SIG-M5 treated with dmso at 0.1 percent for 504 hours (cell line): ENCODE results near the gene RAD54L.

Experiments
- DNase-seq: peaks from one replicate; lab custom pipeline; 2025; ENCODE audit not compliant: unreplicated experiment; lab: John Stamatoyannopoulos, UW

The RAD54L gene

DNA sequence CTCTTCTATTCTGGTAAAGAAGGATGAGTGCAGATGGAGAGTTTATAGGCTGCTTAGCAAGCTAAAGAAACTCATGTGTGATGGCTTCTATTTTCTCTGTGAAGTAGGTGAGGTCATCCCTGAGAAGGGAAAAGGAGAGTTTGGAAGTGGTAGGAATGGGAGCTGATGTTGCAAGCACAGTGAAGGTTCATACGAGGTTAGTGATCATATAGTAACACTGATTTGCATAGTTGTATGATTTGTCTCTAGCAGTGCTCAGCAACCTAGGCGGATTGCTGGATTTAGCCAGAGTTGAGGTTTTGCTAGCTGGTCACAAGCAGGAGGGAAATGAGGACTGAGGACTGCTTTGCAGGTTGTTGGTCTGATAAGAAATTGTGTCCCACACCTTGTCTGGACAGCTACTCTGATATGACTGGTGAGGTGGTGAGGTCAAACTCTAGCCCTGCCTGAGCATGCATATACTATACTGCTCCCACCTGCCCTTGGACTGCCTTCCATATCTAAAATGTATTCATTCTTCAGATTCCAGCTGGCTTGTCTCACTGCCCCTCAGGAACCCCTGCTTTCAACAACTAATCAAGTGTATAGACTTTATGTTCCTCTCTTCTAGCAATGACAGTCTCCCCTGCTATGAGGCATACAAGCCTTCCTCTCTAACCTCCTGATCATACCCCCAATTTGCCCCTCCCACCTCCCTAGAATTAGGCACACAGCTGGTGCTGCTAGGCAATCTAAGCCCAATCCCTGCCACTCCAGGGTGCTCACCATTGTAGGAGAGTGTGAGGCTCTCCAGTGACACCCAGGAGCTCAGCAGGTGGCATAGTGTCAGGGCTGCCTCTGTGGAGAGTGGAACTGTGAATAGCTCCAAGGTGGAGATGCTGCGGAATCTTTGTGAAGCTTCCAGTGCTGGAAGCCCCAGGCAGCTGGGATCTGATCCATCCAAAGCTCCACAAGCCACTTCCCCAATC, 37.3 kb downstream of the RAD54L start:
- DNase-seq, result no peak

DNA sequence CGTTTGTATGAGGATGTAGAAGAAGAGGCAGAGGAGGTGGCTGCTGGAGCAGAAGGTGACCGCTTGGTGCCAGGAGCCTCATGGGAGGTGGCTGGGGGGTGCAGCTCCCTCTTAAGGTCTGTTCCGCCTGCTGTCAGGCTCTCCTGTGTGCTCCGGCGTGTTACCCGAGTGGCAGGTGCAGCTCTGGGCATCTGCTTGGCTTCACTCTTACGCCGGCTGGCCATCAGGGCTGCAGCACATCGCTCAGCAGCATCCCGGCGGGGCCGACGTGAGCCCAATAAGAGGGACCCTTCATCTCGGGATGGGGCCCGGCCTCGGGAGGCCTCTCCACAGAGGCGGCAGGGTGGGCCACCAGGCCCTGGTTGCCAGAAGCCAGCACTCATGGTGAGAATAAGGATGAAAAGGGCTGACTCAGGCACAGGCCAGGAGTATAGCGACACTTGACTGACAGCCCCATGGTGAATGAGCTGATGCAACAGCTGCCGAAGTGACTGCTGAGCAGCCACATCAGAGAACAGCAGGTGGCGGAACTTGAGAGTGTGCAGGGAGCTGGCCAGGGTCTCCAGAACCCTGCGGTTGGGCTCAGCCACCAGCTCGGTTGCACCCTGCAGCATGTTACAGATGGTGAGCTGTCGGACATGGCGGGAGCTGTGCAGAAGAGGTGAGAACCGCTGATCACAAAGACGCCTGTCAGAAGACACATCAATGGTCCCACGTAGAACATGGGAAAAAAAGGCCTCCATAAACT, 38.3 kb downstream of the RAD54L start:
- no peak for DNase-seq

GRCh38 chr1:46288485-46289133, 41.0 kb downstream of the RAD54L start:
- no peak for DNase-seq

- no peak for DNase-seq
Measured at GRCh38 chr1:46289134-46289494, 41.6 kb downstream of the RAD54L start.

- no peak for DNase-seq
Measured at GRCh38 chr1:46289976-46290375, 42.4 kb downstream of the RAD54L start.

- no peak for DNase-seq
Measured at GRCh38 chr1:46295306-46295705, 47.7 kb downstream of the RAD54L start.

GRCh38 chr1:46298387-46298786, 50.8 kb downstream of the RAD54L start:
- DNase-seq, result no peak

- no peak for DNase-seq
Measured at GRCh38 chr1:46300673-46301405, 53.3 kb downstream of the RAD54L start.

- DNase-seq, result no peak
Measured at GRCh38 chr1:46301406-46301807, 53.8 kb downstream of the RAD54L start.

DNA sequence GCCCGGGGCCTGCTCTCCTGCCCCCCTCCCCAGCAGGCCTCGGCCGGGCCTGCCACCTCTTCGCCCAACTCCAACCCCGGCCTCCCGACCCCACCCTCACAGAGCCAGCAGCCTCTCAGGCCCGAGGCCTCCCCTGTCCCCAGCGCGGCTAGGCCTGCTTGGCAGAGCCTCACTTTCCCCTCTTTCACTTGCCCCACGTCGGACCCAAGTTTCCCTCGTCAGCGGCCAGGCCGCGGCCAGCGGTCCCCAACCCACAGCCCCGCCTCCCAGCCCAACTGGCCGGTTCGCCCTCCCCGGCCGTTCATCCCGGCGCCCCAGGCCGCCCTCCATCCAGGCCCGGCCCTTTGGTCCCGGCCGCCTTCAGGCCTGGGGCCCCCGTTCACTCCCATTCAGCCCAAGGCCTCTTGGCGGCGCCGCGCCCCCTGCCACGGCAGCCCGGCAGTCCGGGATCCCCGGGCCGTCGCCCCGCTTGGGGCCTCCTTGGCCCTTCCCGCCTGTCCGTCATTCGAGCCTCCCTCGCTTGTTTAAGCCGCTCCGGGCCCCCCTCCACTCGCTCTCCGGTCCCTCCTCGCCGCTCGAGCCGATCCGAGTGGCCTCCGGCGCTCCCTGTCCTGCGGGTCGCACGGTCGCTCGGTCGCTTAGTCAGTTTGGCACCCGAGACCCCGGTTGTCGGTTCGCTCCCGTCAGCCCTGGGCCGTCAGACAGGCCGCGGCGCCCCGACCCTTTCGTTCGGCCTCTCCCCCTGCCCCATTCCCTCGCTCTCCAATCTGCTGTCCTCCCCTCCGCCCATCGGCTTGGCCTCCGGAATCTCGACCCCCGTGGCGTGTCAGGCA, 54.5 kb downstream of the RAD54L start:
- DNase-seq, result peak; percentile 30

- DNase-seq, result no peak
Measured at GRCh38 chr1:46302641-46303037, 55.1 kb downstream of the RAD54L start.

DNA sequence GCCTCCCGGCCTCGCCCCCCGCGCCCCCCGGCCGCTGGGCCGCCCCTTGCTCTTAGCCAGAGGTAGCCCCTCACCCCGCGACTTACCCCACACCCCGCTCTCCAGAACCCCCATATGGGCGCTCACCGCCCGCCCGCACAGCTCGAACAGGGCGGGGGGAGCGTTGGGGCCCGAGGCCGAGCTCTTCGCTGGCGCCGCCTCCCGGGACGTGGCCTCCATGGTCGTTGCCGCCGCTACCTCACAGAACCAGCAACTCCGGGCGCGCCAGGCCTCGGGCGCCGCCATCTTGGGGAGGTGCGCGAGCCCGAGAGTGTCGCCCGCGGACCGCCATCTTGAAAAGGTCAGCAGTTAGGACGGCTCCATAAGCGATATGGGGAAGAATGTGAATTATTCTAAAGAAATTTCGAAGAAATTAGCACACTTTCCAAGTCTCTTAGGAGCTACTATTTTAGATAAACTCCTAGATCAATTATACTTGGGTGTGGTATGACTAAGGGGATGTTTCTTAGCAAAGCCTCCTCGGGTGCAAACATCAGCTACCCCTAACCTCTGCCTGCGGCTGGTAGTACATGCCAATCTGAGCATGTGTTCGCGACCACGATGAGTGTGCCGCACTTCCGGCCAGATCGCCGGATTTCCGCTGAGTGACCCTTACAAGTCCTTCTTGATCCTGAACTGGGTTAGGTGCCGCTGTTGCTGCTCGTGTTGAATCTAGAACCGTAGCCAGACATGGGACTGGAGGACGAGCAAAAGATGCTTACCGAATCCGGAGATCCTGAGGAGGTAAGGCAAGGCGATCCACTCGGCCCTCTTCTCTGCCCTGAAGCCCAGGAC, 55.7 kb downstream of the RAD54L start, which contains the start of the genes LRRC41 and UQCRH:
LRRC41 (minus strand) TSS at position 579 of the 834 bp plus-strand sequence; CDS start at position 285, 294 bp downstream.
UQCRH (plus strand) TSS at position 661 of the 834 bp plus-strand sequence; CDS start at position 730, 69 bp downstream.
- DNase-seq, result peak; percentile 92

DNA sequence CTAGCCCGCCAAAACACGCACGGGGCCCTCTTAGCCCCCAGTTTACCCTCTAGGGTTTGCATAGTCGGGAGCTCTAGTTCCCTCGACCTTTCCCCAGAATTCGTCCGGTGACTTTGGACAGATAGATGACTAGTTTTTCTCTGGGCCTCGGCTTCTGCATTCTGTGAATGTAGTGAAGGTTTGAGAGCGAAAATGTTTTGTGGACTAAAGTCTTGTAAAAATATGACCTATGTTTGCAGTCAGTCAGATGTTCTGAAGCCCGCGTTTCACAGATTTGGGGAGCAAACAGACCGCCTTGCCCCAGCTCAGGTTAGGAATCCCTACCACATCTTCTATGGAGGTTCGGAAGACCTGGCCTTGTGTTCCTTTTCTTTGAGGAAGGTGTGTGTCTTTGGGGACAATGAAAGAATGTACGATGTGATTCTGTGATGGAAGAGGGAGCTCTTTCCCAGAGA, 56.3 kb downstream of the RAD54L start:
- no peak for DNase-seq

DNA sequence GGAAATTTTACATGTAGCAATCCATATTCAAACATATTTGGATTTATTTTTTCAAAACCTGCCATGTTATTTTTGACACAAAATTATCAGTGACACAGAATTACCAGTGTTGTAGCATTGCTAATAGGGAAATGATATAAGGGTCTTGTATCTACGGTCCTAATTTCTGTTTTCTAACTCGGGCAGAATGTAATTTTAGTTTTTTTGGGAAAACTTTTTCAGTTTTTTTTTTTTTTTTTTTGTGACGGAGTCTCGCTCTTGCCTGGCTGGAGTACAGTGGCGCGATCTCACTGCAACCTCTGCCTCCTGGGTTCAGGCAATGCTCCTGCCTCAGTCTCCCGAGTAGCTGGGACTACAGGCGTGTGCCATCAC, 58.6 kb downstream of the RAD54L start:
- no peak for DNase-seq

DNA sequence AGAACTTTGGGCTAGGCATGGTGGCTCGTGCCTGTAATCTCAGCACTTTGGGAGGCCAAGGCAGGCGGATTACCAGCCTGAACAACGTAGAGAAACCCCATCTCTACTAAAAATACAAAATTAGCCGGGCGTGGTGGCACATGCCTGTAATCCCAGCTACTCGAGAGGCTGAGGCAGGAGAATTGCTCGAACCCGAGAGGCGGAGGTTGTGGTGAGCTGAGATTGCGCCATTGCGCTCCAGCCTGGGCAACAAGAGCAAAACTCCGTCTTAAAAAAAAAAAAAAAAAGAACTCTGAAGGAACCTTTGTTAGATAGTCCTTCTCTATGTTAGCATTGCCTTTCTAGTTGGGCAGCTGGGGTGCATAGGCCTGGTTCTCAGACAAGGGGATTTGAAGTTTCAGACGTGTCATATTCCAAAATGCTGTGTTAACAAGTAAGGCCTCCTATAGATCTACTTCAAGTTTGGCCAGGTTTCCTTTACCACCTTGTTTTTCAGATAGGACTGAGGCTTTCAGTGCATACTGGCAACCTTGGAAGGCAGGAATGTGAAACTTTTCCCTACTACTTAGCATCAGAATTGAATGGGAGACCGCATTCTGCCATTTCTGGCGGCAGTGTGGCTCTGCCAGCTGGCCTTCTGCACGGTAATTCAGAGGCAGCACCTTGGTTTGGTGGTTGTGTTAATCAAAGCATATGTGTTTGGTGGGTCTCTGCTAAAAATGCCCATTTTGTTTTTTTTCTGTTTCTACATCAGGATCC, 62.0 kb downstream of the RAD54L start:
- DNase-seq, result no peak

- DNase-seq, result no peak
Measured at GRCh38 chr1:46310321-46310720, 62.8 kb downstream of the RAD54L start.

DNA sequence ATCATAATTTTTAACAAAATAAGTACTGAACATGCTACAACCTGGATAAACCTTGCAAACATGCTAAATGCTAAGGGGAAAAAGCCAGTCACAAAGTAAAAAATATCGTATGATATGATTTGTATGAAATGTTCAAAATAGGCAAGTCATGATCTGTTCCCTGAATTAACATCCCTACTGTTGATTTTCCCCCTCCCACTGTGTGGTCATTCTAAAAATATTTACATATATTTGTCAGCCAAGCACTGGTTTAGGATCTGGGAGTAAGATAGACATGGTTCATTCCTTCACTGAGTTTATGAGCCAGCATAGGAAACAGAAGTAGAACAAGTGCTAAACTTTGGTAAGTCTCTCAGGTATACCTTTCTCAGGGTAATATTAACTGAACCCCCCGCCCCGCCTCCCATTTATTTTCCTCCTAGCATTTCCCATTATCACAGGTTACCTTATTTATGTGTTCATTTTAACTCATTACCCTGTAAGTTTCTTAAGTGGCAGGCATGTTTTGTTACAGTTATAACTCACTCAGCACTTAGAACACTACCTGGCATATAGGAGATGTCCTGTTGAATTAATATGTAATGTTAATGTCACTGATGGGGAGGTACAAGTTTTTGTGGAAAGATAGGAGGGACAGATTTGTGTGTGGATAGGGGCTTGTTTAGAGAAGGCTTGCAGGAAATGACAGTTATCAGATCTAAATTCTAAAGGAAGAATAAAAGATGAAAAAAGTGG, 68.3 kb downstream of the RAD54L start:
- DNase-seq, result no peak
